ENCODE data around the gene MUC2. TPM values are rescaled to one million over a fixed set of nuclear protein-coding genes. Genes with fewer than 3 reads are reported as not detected.

Gene MUC2
- total and polyA plus RNA-seq, 2 experiments from 2014 or later: not detected

GRCh38 chr11:1116666-1117390 is 42.2 kb downstream of the MUC2 start:
- no peak for DNase-seq (ENCODE audit: low spot score)

GRCh38 chr11:1117992-1118391 is 43.3 kb downstream of the MUC2 start:
- DNase-seq (ENCODE audit: low spot score): no peak
- Mint-ChIP-seq H3K4me3 (no peak overlapping the region), H3K27ac (no peak overlapping the region)

More at GRCh38 chr11:1116666-1117390, 42.2 kb downstream of the MUC2 start:
- no peaks in the 10 kb centered on the region for H3K27me3 ChIP-seq (ENCODE audit: insufficient read depth)
- no peaks in the 10 kb centered on the region for H3K36me3 ChIP-seq (ENCODE audit: insufficient read depth)
- no peaks in the 10 kb centered on the region for H3K9me2 ChIP-seq (ENCODE audit: insufficient read depth)
- no peaks in the 10 kb centered on the region; the same call in 2 of the 3 replicates for H3K4me1 Mint-ChIP-seq
- peaks cover 8% of the 10 kb centered on the region for H3K27me3 Mint-ChIP-seq (ENCODE audit: insufficient read depth, low read depth, poor library complexity)
- H3K4me3 ChIP-seq: no peak overlapping the region
- no peaks in the 10 kb centered on the region for H3K36me3 Mint-ChIP-seq (ENCODE audit: low read depth)
- H2AFZ ChIP-seq: no peak overlapping the region
- H3K27ac ChIP-seq (ENCODE audit: low read depth): no peak overlapping the region
- TF ChIP-seq EZH2 (IDR thresholded peaks at IDR 0.05; ENCODE audit: low read depth, unreplicated experiment) (no peak), JUNB (IDR thresholded peaks at IDR 0.05; ENCODE audit: unreplicated experiment) (no peak), STAT1 (IDR thresholded peaks at IDR 0.05; ENCODE audit: unreplicated experiment) (no peak)
- no peaks in the 10 kb centered on the region for H3K9me3 Mint-ChIP-seq
- no peak for ATAC-seq
- no peak overlapping the region for H3K4me3 Mint-ChIP-seq
- H3K79me2 ChIP-seq (replicated peaks; ENCODE audit: insufficient read depth): no peaks in the 10 kb centered on the region
- H3F3A ChIP-seq (replicated peaks; ENCODE audit: low read depth): no peaks in the 10 kb centered on the region
- no peak overlapping the region for H3K27ac Mint-ChIP-seq
- H3K4me1 ChIP-seq (ENCODE audit: insufficient read depth): no peaks in the 10 kb centered on the region
- no peak overlapping the region for H3K4me2 ChIP-seq
- H4K20me1 ChIP-seq (replicated peaks; ENCODE audit: insufficient read depth): no peaks in the 10 kb centered on the region

More at GRCh38 chr11:1117992-1118391, 43.3 kb downstream of the MUC2 start:
- H3K9me3 Mint-ChIP-seq: no peaks in the 10 kb centered on the region
- no peaks in the 10 kb centered on the region for H3K36me3 ChIP-seq (ENCODE audit: insufficient read depth)
- no peak for ATAC-seq
- H3K27me3 Mint-ChIP-seq (ENCODE audit: insufficient read depth, low read depth, poor library complexity): peaks cover 8% of the 10 kb centered on the region
- no peaks in the 10 kb centered on the region for H3K36me3 Mint-ChIP-seq (ENCODE audit: low read depth)
- H3K27me3 ChIP-seq (ENCODE audit: insufficient read depth): no peaks in the 10 kb centered on the region
- H3K4me2 ChIP-seq: no peak overlapping the region
- H3K4me1 ChIP-seq (ENCODE audit: insufficient read depth): no peaks in the 10 kb centered on the region
- no peaks in the 10 kb centered on the region; the same call in 2 of the 3 replicates for H3K4me1 Mint-ChIP-seq
- no peaks in the 10 kb centered on the region for H3K79me2 ChIP-seq (replicated peaks; ENCODE audit: insufficient read depth)
- H3F3A ChIP-seq (replicated peaks; ENCODE audit: low read depth): no peaks in the 10 kb centered on the region
- H3K4me3 ChIP-seq: no peak overlapping the region
- no peaks in the 10 kb centered on the region for H3K9me2 ChIP-seq (ENCODE audit: insufficient read depth)
- H3K27ac ChIP-seq (ENCODE audit: low read depth): no peak overlapping the region
- H4K20me1 ChIP-seq (replicated peaks; ENCODE audit: insufficient read depth): no peaks in the 10 kb centered on the region
- H2AFZ ChIP-seq: no peak overlapping the region
- TF ChIP-seq, protein P1, sequence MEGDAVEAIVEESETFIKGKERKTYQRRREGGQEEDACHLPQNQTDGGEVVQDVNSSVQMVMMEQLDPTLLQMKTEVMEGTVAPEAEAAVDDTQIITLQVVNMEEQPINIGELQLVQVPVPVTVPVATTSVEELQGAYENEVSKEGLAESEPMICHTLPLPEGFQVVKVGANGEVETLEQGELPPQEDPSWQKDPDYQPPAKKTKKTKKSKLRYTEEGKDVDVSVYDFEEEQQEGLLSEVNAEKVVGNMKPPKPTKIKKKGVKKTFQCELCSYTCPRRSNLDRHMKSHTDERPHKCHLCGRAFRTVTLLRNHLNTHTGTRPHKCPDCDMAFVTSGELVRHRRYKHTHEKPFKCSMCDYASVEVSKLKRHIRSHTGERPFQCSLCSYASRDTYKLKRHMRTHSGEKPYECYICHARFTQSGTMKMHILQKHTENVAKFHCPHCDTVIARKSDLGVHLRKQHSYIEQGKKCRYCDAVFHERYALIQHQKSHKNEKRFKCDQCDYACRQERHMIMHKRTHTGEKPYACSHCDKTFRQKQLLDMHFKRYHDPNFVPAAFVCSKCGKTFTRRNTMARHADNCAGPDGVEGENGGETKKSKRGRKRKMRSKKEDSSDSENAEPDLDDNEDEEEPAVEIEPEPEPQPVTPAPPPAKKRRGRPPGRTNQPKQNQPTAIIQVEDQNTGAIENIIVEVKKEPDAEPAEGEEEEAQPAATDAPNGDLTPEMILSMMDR (conservative IDR thresholded peaks at IDR 0.05; ENCODE audit: low read depth in 2 of 2): no peak
- no peak for TF ChIP-seq NANOG (IDR thresholded peaks at IDR 0.05; ENCODE audit: borderline replicate concordance)
- TF ChIP-seq POLR2AphosphoS5 (IDR thresholded peaks at IDR 0.05; ENCODE audit: low read depth): no peak
- no peak for TF ChIP-seq EZH2 (IDR thresholded peaks at IDR 0.05; ENCODE audit: low read depth, unreplicated experiment)
- no peak for TF ChIP-seq CREB1 (CRISPR knock-in tag; IDR thresholded peaks at IDR 0.05; ENCODE audit: low read depth)
- TF ChIP-seq, protein P2, sequence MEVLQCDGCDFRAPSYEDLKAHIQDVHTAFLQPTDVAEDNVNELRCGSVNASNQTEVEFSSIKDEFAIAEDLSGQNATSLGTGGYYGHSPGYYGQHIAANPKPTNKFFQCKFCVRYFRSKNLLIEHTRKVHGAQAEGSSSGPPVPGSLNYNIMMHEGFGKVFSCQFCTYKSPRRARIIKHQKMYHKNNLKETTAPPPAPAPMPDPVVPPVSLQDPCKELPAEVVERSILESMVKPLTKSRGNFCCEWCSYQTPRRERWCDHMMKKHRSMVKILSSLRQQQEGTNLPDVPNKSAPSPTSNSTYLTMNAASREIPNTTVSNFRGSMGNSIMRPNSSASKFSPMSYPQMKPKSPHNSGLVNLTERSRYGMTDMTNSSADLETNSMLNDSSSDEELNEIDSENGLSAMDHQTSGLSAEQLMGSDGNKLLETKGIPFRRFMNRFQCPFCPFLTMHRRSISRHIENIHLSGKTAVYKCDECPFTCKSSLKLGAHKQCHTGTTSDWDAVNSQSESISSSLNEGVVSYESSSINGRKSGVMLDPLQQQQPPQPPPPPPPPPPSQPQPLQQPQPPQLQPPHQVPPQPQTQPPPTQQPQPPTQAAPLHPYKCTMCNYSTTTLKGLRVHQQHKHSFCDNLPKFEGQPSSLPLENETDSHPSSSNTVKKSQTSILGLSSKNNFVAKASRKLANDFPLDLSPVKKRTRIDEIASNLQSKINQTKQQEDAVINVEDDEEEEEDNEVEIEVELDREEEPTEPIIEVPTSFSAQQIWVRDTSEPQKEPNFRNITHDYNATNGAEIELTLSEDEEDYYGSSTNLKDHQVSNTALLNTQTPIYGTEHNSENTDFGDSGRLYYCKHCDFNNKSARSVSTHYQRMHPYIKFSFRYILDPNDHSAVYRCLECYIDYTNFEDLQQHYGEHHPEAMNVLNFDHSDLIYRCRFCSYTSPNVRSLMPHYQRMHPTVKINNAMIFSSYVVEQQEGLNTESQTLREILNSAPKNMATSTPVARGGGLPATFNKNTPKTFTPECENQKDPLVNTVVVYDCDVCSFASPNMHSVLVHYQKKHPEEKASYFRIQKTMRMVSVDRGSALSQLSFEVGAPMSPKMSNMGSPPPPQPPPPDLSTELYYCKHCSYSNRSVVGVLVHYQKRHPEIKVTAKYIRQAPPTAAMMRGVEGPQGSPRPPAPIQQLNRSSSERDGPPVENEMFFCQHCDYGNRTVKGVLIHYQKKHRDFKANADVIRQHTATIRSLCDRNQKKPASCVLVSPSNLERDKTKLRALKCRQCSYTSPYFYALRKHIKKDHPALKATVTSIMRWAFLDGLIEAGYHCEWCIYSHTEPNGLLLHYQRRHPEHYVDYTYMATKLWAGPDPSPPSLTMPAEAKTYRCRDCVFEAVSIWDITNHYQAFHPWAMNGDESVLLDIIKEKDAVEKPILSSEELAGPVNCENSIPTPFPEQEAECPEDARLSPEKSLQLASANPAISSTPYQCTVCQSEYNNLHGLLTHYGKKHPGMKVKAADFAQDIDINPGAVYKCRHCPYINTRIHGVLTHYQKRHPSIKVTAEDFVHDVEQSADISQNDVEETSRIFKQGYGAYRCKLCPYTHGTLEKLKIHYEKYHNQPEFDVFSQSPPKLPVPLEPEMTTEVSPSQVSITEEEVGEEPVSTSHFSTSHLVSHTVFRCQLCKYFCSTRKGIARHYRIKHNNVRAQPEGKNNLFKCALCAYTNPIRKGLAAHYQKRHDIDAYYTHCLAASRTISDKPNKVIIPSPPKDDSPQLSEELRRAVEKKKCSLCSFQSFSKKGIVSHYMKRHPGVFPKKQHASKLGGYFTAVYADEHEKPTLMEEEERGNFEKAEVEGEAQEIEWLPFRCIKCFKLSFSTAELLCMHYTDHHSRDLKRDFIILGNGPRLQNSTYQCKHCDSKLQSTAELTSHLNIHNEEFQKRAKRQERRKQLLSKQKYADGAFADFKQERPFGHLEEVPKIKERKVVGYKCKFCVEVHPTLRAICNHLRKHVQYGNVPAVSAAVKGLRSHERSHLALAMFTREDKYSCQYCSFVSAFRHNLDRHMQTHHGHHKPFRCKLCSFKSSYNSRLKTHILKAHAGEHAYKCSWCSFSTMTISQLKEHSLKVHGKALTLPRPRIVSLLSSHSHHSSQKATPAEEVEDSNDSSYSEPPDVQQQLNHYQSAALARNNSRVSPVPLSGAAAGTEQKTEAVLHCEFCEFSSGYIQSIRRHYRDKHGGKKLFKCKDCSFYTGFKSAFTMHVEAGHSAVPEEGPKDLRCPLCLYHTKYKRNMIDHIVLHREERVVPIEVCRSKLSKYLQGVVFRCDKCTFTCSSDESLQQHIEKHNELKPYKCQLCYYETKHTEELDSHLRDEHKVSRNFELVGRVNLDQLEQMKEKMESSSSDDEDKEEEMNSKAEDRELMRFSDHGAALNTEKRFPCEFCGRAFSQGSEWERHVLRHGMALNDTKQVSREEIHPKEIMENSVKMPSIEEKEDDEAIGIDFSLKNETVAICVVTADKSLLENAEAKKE (CRISPR knock-in tag; IDR thresholded peaks at IDR 0.05): no peak
- no peak for TF ChIP-seq JUNB (IDR thresholded peaks at IDR 0.05; ENCODE audit: unreplicated experiment)
- TF ChIP-seq ETS1 (IDR thresholded peaks at IDR 0.05): no peak
- no peak for TF ChIP-seq ZNF331 (CRISPR knock-in tag; IDR thresholded peaks at IDR 0.05; ENCODE audit: low read depth)
- TF ChIP-seq STAT1 (IDR thresholded peaks at IDR 0.05; ENCODE audit: unreplicated experiment): no peak
- no peak for TF ChIP-seq EZH2phosphoT487 (IDR thresholded peaks at IDR 0.05; ENCODE audit: unreplicated experiment)
- TF ChIP-seq ZNF114 (CRISPR knock-in tag; IDR thresholded peaks at IDR 0.05): no peak
